Fibroblast of skin of right quadriceps (primary cell): ENCODE data around the gene RAX2.
"Not testable (repeated sequence)": the region's sequence is repeated elsewhere in the genome, so short reads cannot be mapped to it uniquely, and the experiment has no call there.

Experiments
- DNase-seq: peaks from one replicate; pipeline ENCODE4 v3.0.0-alpha.2; 2013

RAX2 gene

DNA sequence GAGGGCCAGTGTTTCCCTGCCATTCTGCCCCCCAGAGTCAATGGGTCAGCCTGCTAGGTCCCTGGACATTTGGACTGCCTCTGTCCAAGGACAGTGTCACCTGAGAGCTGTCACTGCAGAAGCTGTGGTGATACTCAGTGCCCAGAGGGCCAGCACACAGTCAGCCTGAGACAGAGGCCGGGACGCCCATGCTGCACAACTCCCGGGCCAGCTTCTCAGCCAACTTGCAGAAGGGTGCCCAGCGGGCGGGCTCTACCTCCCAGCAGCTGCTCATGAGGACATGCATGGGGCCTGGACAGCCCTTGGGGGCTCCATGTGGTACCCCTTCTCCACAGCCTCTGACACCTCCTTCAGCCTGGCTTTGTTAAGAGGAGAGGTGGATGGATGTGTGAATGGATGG lies 3.8 kb upstream of the RAX2 start:
- no peak for DNase-seq

DNA sequence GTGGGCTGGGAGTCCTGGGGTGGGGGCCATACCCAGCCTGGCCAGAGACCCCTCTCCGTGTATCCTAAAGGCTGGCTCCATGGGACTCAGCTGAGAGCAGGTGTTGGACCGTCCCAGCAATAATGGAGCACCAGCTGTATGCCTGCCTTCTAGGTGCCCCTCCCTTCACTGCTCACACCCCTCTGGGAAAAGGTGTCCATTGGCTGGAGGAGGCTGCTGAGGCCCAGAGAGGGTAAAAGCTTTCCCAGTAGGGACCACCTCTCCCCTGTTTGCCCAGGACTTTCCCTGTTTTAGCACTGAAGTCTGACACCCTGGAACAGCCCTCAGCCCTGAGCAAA lies 3.3 kb upstream of the RAX2 start:
- DNase-seq: no peak

DNA sequence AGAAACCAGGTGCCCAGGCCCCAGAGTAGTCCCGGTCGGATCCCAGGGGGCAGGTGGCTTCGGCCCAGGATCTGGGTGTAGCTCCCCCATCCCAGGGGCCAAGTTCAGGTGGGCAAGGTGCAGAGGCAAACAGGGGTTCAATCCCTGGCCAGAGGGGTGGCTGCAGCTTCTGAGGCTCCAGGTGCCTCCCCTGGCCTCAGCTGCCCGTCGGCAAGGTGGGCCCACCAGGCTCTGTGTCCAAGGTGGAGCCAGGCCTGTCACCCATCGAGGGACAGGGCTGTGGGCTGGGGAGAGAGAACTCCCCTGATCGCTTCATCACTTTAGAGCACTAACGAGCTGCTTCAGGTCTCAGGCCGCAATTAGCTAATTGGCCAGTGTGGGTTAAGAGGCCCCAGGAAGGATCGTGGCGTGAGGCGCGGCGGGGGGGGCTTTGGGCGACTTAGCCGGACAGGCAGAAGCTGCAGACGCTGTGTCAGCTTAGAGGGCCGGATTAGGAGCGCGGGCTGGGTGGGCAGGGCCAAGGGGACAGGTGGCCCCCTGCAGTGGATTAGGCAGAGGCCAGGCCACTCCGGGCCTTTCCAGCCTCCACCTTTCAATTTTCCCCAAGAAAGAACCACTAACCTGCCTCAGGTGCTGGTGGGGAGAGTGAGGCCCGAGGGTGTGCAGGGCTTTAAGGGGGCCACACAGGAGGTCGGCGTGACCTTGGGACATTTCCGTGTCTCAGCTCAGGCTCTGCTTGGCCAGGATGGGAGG lies 2.8 kb upstream of the RAX2 start:
- DNase-seq: no peak

DNA sequence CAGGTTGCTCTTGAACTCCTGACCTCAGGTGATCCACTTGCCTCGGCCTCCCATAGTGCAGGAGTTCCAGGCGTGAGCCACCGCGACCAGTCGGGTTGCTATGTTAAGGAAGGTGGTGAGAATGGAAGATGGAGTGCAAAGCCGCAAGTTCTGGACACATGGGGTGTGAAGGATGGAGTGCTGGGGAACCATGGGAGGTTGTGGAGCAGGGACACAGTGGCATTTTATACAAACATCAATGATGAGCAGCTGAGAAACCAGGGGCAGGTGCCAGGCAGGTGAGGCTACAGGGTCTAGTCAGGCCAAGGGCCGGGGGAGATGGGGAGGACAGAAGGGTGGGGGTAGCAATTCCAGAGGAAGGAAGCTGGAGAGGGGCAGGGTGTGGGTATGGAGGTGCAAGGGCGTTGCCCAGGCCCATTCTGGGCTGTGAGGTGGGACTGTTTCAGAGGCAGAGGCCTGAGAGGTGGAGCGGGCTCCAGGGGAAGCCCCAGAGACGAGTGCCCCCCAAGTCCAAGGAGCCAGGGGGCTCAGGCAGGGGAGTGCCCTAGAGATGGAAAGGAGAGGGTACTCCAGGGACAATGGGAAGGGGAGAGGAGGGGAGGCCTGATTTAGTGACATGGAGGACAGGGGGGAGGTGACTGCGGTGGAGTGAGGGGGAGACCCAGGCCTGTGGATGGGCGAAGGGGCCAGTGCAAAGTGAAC lies 1.9 kb upstream of the RAX2 start:
- DNase-seq: no peak

DNA sequence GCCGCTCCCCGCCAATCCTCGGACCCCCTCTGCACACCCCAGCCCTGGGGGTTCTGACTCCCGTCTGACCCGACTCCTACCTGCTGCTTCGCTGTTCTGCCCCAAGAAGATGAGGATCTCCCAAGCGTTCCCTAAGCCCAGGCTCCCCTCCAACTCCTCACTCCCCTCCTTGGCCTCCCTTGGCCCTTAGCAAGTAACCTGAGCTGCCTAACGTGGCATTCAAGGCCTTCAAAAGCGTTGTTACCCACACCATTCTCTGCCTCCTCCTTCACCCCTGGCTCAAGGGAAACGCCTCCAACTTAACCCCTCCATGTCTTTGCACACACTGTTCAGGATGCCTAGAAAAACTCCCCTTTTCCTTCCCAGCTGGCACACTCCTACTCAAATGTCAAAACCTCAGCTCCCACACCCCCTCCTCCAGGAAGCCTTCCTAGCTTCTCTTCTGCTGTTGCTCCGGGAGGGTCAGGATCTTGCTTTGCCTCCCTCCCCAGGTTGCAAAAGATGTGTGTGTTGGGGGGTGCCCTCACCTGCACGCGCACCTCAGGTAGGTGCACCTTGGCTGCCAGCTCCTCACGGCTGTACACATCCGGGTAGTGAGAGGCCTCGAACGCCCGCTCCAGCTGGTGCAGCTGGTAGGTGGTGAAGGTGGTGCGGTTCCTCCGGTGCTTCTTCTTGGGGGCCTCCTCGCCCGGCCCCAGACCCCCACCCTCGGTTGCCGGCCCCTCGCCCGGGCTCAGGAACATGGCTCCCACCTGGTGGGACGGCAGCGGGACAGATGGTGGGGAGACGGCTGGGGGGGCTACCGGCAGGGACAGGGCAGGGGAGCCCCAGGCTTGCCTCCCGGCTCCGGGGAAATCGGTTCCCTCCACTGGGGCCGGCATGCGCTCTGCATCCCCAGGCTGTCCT lies 775 bp downstream of the RAX2 start:
- no peak for DNase-seq

- no peak for DNase-seq
Measured at GRCh38 chr19:3770136-3770999, 1.7 kb downstream of the RAX2 start.

DNA sequence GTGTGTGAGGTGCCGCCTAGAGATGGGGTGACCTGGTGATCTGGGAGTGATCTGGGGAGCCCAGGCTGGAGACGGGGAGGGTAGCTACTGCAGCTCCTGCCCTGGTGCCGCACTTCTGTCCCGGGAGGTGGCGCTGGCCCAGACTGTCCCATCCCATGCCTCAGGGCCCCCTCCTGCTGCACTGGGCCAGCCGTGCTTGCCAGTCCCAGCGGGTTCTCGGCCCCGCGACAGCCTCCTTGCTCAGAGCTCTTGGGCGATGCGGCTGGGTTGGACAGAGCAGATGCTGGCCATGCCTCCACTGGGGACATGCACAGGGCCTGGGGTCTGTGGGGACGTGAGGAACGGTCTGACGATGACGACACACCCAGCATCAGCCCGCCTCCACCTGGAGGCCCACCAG lies 2.5 kb downstream of the RAX2 start:
- DNase-seq: no peak

DNA sequence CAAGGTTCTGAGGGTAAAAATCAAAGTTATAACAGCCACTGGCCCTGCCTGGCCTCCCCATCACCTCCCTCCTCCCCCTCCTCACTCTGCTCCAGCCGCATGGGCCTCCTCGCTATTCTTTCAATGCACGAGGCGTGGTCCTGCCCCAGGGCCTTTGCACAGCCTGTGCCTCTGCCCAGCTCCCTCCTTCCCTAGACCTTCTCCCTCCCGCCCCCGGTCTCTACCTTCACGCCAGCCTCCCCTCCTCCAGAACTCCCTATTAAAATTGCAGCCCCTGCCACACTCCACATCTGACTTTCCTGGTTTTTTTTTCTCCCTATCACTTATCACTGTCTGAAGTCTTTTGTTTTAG lies 3.3 kb downstream of the RAX2 start:
- no peak for DNase-seq

- DNase-seq: no peak
Measured at GRCh38 chr19:3768015-3768747, 3.8 kb downstream of the RAX2 start.

DNA sequence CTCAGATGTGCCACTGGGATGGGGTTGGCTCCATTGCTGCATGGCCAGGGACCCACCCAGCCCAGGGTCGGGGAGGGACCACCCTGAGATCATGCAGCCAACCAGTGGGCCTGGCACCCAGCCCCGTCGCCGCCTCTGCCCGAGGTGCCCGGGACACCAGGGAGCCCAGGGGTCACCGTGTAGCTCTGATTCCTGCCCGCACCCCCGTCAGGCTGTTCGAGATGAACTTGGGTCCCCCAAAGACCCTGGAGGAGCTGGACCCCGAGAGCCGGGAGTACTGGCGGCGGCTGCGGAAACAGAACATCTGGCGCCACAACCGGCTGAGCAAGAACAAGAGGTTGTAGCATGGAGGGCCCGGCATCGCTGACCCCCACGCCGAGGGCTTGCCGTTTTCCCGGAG lies 5.0 kb downstream of the RAX2 start:
- no peak for DNase-seq

- no peak for DNase-seq
Measured at GRCh38 chr19:3766520-3766919, 5.5 kb downstream of the RAX2 start.

DNA sequence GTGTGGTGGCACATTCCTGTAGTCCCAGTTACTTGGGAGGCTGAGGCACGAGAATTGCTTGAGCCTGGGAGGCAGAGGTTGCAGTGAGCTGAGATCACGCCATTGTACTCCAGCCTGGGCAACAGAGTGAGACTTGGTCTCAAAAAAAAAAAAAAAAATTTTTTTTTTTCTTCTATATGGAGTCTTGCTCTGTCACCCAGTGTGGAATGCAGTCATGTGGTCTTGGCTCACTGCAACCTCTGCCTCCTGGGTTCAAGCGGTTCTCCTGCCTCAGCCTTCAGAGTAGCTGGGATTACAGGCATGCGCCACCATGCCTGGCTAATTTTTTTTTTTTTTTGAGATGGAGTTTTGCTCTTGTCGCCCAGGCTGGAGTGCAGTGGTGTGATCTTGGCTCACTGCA lies 6.3 kb downstream of the RAX2 start:
- not testable (repeated sequence) for DNase-seq

GRCh38 chr19:3765121-3765520 lies 6.9 kb downstream of the RAX2 start:
- no peak for DNase-seq

- peak; percentile 98 for DNase-seq
Measured at GRCh38 chr19:3762501-3763459, 9.2 kb downstream of the RAX2 start, which contains the start of gene MRPL54. TSS of gene MRPL54 (plus strand) at chr19:3762682. CDS start at chr19:3762701, 19 bp downstream.

DNA sequence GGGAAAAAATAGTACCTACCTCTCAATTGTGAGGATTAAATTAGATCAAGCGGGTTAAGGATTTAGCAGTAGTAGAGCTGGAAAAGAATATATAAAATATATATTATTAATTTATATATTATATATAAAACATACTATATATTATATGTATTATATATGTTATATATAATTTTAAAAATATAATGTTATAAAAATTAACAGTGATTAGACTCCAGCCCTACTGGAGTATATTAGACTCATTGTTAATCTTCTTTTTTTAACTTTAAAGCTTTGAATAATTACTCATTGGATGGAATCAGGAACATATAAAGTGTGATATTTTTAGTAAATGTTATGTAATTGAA lies 9.9 kb downstream of the RAX2 start:
- DNase-seq: no peak

DNA sequence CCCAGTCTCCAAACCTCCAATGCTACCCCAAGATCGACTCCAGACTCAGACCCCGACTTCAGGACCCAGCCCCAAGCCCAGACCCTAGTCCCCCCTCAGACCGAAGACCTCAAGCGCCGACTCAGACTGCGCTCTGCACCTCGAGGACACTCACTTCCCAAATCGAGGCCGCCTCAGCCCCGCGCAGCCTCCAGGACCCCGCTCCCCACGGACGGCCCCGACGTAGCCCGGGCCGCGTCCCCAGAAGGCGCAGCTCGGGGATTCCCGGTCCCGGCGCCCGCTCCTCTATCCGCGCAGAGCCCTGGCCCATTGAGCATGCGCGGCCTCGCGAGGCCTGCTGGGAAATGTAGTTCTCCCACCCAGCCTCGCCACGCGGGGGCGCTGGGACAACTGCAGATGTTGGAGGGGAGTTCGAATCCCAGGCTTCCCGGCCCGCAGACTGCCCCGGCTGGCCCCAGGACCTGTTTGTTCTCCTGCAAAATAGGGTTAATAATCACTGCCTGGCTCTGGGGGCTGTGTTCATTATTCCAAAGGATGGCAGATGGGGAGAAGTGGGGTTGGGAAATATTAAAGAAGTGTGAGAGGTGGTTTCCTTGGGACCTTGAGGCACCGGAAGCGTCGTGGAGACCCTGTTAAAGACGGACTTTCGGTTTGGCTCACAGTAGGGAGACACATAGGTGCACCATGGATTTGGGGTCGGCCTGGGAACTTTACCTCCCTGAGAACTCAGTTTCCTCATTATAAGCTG lies 10.5 kb downstream of the RAX2 start, which contains the start of gene APBA3:
Gene APBA3, minus strand, starts transcription at position 311 of the 748 bp plus-strand sequence. CDS start 1,428 bp downstream, outside the sequence.
- DNase-seq: peak; percentile 88

GRCh38 chr19:3760871-3761361 lies 11.1 kb downstream of the RAX2 start:
- DNase-seq: no peak

DNA sequence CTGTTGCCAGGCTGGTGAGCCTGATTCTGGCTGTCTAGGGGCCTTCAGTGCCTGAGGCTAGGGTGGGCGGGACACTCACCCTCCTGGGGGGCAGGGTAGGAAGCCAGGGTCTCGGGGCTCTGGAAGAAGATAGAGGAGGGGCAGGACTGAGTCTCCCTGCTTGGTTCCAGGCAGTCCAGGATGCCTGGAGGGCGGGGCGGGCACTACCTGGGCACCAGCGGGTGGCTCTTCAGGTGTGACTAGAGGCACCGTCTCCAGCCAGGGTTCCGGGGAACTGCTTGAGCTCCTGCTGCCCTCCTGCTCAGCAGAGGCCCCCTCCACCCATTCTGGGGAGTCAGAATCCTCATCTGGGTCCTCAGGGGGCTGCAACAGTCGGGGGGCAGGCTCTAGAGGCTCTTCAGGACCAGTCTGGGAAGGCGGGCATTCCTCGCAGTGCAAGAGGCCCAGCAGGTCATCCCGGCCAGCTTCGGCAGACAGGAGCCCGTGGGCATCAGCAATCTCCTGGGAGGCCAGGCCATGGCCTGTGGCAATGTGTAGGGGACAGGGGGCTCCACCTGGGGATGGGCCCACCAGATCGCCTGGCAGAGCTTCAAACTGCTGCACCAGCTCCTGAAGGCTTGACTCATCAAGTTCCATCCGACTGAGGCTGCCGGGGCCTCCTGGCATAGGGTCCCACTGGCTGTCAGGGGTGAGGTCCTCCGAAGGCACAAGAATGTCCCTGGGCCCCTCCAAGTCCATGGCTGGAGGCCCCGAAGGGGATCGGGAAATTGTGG lies 12.4 kb downstream of the RAX2 start:
- no peak for DNase-seq

GRCh38 chr19:3758297-3758696 lies 13.7 kb downstream of the RAX2 start:
- not testable (repeated sequence) for DNase-seq
